HTR-8/SVneo (cell line): ENCODE data around the gene ZNF138.
A peak's percentile ranks its signal among the peaks of the same experiment; 100 is the strongest.
"Not testable (repeated sequence)": the region's sequence is repeated elsewhere in the genome, so short reads cannot be mapped to it uniquely, and the experiment has no call there.

Source experiments
- DNase-seq: peaks from one replicate; pipeline ENCODE4 v3.0.0; 2011; ENCODE audit warnings: low spot score, mixed read lengths; ENCODE audit not compliant: insufficient read length
- FAIRE-seq: peaks from 2 replicates; lab custom pipeline; 2011; peaks lifted over from hg19 to GRCh38; lab: Jason Lieb, UNC

The ZNF138 gene

DNA sequence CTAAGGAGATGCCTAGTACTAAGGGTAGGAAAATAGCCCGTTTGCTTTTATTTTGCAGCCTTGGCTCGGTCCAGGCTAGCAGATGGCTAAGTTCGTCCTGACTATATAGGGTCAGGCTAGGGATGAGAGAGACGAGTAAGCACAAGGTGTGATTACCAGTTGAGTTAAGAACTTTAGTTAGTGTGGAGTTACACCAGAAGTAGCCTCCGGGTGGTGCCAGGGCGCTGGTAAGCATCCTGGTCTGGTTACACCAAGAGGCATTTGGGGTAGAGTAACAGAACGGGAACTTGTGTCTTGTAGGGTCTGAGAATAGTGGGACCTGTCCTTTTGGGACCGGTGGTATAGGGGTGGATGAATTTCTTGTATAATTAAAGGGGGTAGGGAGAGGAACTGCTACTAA is 41.6 kb downstream of the ZNF138 start:
- peak; percentile 26 for FAIRE-seq
- DNase-seq: not testable (repeated sequence)

DNA sequence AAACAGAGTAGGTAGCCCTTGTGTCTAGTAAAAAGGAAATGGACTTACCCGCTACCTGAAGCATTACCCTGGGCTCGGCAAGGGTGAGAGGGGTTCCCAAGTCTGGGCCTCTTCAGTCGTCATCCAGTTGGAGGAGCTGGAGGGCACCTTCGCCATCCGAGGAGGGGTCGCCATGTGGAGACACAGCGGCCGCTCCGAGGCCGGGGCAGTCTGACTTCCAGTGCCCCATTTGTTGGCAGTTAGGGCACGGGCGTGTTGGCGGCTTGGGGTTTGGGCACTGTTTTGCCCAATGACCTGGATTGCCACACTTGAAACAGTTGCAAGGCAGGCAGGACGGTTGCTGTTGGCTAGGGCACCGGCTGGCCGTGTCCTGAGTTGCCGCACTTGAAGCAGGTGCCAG is 43.8 kb downstream of the ZNF138 start:
- FAIRE-seq, DNase-seq: not testable (repeated sequence)

GRCh38 chr7:64838691-64839090 is 44.5 kb downstream of the ZNF138 start:
- FAIRE-seq: no peak
- no peak for DNase-seq

- DNase-seq (no peak), FAIRE-seq (no peak)
Measured at GRCh38 chr7:64839910-64840309, 45.7 kb downstream of the ZNF138 start.

DNA sequence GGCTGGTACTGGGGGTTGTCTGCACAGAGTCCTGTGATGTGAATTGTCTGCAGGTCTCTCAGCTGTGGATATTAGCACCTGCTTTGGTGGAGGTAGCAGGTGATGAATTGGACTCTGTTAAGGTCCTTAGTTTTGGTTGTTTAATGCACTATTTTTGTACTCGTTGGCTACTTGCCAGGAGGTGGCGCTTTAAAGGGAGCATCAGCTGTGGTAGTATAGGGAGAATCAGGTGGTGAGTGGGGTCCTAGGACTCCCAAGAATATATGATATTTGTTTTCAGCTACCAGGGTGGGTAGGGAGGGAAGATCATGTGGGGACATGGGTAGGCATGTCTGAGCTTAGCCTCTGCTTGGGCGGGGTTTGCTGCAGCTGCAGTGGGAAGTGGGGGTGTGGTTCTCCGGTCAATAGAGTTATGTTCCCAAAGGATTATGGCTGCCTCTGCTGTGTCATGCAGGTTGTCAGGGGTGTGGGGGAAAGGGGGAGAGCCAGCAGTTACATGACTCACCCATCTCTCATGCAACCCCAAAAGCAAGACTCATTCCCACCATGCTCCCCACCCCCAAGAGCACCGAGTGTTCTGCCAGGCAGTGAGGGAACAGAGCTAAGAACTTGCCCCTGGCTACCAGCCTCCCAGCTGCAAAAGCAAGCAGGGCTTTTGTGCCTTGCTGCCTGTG is 55.2 kb downstream of the ZNF138 start:
- no peak for DNase-seq

GRCh38 chr7:64849924-64850499 is 55.8 kb downstream of the ZNF138 start:
- DNase-seq (no peak), FAIRE-seq (no peak)

More for the DNA sequence above, 55.2 kb downstream of the ZNF138 start:
- no peak for FAIRE-seq

DNA sequence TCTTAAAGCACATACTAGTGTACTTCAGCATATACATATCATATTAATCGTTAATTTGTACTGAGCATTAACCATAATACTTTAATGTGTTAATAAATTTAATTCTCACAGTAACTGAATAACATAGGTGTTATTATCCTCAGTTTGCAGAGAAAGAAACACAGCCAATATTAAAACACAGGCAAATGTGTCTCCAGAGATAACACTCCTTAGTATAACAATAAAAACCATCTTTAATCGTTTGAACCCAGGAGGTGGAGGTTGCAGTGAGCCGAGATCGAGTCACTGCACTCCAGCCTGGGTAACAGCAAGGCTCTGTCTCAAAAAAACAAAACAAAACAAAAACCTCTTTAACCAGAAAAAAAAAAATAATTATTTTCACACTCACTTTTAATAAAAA is 59.5 kb downstream of the ZNF138 start:
- DNase-seq (no peak), FAIRE-seq (no peak)

- FAIRE-seq: no peak
Measured at GRCh38 chr7:64854969-64855368, 60.7 kb downstream of the ZNF138 start.

DNA sequence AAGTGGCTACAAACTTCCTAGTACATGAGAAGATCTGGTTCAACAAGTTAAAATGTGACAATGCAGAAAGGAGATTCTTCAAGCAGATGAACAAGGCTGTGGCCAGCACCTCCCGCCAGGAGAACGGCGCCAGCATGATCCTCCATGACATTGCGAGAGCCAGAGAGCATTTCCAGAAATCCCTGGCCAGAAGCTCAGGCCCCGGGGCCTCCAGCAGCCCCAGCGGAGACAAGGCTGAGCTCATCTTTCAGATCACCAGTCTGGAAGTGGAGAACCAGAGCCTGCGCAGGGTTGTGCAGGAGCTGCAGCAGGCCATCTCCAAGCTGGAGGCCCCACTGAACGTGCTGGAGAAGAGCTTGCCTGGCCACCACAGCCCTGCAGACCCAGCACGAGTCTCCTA is 68.8 kb downstream of the ZNF138 start:
- DNase-seq (no peak), FAIRE-seq (no peak)

More at GRCh38 chr7:64854969-64855368, 60.7 kb downstream of the ZNF138 start:
- DNase-seq: no peak

DNA sequence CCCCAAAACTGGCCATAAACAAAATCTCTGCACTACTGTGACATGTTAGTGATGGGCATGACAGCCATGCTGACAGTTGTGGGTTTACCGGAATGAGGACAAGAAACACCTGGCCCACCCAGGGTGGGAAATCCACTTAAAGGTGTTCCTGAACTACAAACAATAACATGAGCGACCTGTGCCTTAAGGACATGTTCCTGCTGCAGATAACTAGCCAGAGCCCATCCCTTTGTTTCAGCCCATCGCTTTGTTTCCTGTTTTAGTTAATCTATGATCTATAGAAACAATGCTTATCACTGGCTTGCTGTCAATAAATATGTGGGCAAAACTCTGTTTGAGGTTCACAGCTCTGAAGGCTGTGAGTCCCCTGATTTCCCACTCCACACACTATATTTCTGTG is 69.3 kb downstream of the ZNF138 start:
- DNase-seq, FAIRE-seq: not testable (repeated sequence)

GRCh38 chr7:64863969-64864368 is 69.7 kb downstream of the ZNF138 start:
- DNase-seq (no peak), FAIRE-seq (no peak)

- FAIRE-seq (no peak), DNase-seq (no peak)
Measured at GRCh38 chr7:64867863-64868440, 73.7 kb downstream of the ZNF138 start.

GRCh38 chr7:64868499-64868898 is 74.3 kb downstream of the ZNF138 start:
- FAIRE-seq (no peak), DNase-seq (no peak)

DNA sequence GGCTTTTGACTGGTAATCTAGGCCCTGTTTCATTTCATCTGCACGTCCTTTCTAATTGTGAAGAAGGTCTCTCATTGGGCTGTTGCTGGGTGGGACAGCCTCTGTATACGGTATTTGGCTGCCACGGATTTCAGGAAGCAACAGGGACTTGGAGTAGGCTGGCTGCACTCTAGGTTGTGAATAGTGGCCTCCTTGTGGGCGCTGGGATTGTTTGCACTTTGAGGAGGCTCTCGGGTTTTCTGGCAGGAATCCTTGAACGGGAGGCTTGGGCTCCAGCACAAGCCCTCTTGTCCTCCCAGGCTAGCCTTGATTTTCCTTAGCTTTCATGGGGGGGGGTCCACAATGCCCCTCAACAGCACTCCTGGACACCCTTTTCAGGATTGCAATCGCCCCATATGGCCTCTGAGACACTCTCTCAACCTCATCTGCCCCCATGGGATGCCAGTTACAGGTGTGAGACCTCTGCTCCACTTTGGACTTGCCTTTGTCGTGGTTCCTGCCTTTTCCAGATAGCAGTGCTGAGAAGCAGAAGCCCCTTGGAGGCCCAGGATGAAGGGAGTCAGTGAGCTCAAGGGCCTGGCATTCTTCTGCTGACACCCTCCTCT is 75.0 kb downstream of the ZNF138 start:
- FAIRE-seq (no peak), DNase-seq (no peak)

GRCh38 chr7:64869912-64870562 is 75.8 kb downstream of the ZNF138 start:
- FAIRE-seq: no peak
- no peak for DNase-seq

- DNase-seq (no peak), FAIRE-seq (no peak)
Measured at GRCh38 chr7:64870656-64871055, 76.4 kb downstream of the ZNF138 start.

GRCh38 chr7:64871761-64872160 is 77.5 kb downstream of the ZNF138 start:
- FAIRE-seq (no peak), DNase-seq (no peak)

DNA sequence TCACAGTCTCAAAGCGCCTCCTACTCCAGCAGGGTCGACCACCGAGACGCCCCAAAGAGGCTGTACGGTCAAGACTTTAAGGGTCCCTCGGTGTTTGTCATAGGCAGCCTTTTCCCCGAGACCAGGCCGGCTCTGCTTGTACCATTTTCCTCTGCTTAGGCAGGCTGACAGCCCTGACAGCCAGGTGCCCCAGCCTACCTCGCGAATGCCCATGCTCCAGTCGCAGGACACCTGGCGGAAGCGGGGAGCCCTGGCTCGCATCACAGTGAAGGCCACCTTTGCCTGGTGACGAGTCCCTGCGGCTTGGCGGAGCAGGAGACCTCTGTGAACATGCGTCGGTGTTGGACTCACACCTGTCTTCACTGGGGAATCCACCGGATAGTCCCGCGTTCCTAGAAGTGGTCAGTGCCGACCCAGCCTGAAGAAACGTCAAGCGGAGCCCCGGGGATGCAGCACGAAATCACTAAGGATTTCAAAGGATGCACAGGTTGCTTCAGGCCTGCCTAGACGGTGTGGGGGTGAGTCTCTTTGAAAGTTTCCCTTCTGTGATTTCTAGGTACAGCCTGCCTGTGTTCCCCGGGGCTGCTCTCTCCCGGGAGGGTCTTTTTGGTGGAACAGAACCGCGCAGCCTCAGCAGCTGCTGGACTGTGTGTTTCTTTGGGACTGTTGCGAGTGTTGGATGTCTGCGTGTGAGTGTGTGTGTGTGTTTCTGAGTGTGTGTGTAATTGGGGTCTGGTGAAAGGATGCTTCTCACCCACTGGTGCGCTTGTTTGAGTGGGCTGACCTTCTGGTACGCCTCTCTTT is 78.3 kb downstream of the ZNF138 start:
- FAIRE-seq (no peak), DNase-seq (no peak)

- FAIRE-seq (no peak), DNase-seq (no peak)
Measured at GRCh38 chr7:64873155-64873500, 78.9 kb downstream of the ZNF138 start.

GRCh38 chr7:64873517-64873916 is 79.3 kb downstream of the ZNF138 start:
- DNase-seq (no peak), FAIRE-seq (no peak)
